Calu3 (cell line): ENCODE results near the gene BCL7C. TPM values are rescaled to one million over a fixed set of nuclear protein-coding genes. Genes with fewer than 3 reads are reported as not detected.

Source experiments
- BruUV-seq: library from RNA; stranded (reverse); fragments of 400-500 nt; replicated peaks from 2 replicates; lab custom pipeline; 2021; lab: Mats Ljungman, UMichigan
- CTCF ChIA-PET: fragments of 300-600 bp; sonication (Branson Sonifier 250); formaldehyde crosslinking; loops from one replicate; lab custom pipeline; 2022; ENCODE audit warnings: antibody characterized with exemption; lab: Charles Lee
- DNase-seq: peaks from one replicate; pipeline ENCODE4 v3.0.0; 2022
- H3K27ac Mint-ChIP-seq: one replicate; pipeline ENCODE4 v1.8.0; 2022; ENCODE audit warnings: mixed read lengths; ENCODE audit not compliant: unreplicated experiment
- H3K27me3 Mint-ChIP-seq: one replicate; pipeline ENCODE4 v1.8.0; 2022; ENCODE audit warnings: mixed read lengths; ENCODE audit not compliant: unreplicated experiment
- H3K36me3 Mint-ChIP-seq: one replicate; pipeline ENCODE4 v1.8.0; 2022; ENCODE audit warnings: mild to moderate bottlenecking, moderate library complexity, mixed read lengths; ENCODE audit not compliant: insufficient read depth, unreplicated experiment
- H3K4me1 Mint-ChIP-seq: one replicate; pipeline ENCODE4 v1.8.0; 2022; ENCODE audit warnings: mild to moderate bottlenecking, low read depth, mixed read lengths; ENCODE audit not compliant: unreplicated experiment
- H3K4me3 Mint-ChIP-seq: one replicate; pipeline ENCODE4 v1.8.0; 2022; ENCODE audit warnings: mild to moderate bottlenecking, low read depth, moderate library complexity, mixed read lengths; ENCODE audit not compliant: unreplicated experiment
- H3K9me3 Mint-ChIP-seq: one replicate; pipeline ENCODE4 v1.8.0; 2022; ENCODE audit warnings: low read depth, mixed read lengths; ENCODE audit not compliant: unreplicated experiment
- intact Hi-C: fragments of 100-400 bp; cut with micrococcal nuclease; formaldehyde crosslinking; loops from one replicate; pipeline ENCODE4 v1.10.0; 2022; ENCODE audit not compliant: unreplicated experiment
- total RNA-seq: library from RNA; stranded (reverse); gene quantifications from 2 replicates; pipeline ENCODE4 v1.2.3, GENCODE V29; 2022
- TF ChIP-seq, protein P1 (sequence below): fragments of 200-600 bp; IDR thresholded peaks from one replicate; pipeline ENCODE4 v1.8.0; 2022; ENCODE audit warnings: antibody characterized with exemption; ENCODE audit not compliant: unreplicated experiment

Gene BCL7C
- total RNA-seq, 1 experiment from 2014 or later = 26.6 TPM

DNA sequence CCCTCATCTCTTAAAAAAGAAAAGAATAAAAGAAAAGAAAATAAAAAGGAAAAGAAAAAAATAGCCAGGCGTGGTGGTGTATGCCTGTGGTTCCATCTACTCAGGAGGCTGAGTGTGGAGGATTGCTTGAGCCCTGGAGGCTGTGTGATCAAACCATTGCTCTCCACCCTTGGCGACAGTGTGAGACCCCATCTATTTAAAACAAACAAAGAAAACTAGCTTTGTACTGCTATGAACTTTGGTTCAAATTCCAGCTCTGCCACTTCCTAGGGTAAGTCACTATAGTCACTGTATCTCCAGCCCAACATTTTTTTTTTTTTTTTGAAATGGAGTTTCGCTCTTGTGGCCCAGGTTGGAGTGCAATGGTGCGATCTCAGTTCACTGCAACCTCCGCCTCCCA is 6.7 kb upstream of the BCL7C start:
- TF ChIP-seq, protein P1, sequence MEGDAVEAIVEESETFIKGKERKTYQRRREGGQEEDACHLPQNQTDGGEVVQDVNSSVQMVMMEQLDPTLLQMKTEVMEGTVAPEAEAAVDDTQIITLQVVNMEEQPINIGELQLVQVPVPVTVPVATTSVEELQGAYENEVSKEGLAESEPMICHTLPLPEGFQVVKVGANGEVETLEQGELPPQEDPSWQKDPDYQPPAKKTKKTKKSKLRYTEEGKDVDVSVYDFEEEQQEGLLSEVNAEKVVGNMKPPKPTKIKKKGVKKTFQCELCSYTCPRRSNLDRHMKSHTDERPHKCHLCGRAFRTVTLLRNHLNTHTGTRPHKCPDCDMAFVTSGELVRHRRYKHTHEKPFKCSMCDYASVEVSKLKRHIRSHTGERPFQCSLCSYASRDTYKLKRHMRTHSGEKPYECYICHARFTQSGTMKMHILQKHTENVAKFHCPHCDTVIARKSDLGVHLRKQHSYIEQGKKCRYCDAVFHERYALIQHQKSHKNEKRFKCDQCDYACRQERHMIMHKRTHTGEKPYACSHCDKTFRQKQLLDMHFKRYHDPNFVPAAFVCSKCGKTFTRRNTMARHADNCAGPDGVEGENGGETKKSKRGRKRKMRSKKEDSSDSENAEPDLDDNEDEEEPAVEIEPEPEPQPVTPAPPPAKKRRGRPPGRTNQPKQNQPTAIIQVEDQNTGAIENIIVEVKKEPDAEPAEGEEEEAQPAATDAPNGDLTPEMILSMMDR = no peak
- intact Hi-C loops = no loop called here
- BruUV-seq = no TSS peak
- Mint-ChIP-seq H3K27ac (no peak overlapping the region), H3K9me3 (peaks cover 2% of the 10 kb centered on the region), H3K4me3 (peak overlapping the region; percentile 36), H3K27me3 (no peaks in the 10 kb centered on the region), H3K36me3 (peaks cover 22% of the 10 kb centered on the region), H3K4me1 (peaks cover 31% of the 10 kb centered on the region)
- DNase-seq = no peak
- CTCF ChIA-PET = no interaction called here

- Mint-ChIP-seq H3K27me3 (no peaks in the 10 kb centered on the region), H3K36me3 (peaks cover 25% of the 10 kb centered on the region), H3K4me3 (no peak overlapping the region), H3K4me1 (peaks cover 39% of the 10 kb centered on the region), H3K9me3 (peaks cover 2% of the 10 kb centered on the region), H3K27ac (no peak overlapping the region)
- no peak for DNase-seq
- CTCF ChIA-PET = no interaction called here
- BruUV-seq = no TSS peak
- TF ChIP-seq, protein P1 = no peak
- intact Hi-C loops = no loop called here
Measured at GRCh38 chr16:30899794-30900193, 5.9 kb upstream of the BCL7C start.

- CTCF ChIA-PET = interaction anchor here (0.5 to 0.6 kb wide), 3 partner anchors 20 to 207 kb away, joined by 3 to 5 read pairs (median 3); no protein-coding TSS in a partner anchor
- intact Hi-C loops = loop anchor here (2.0 kb wide), 1 partner anchor 52 kb away; no protein-coding TSS in a partner anchor
- Mint-ChIP-seq H3K4me3 (peak overlapping the region; percentile 74), H3K4me1 (peaks cover 42% of the 10 kb centered on the region), H3K36me3 (peaks cover 45% of the 10 kb centered on the region), H3K27me3 (no peaks in the 10 kb centered on the region), H3K9me3 (no peaks in the 10 kb centered on the region), H3K27ac (peak overlapping the region; percentile 33)
- peak; percentile 90 for DNase-seq
- TF ChIP-seq, protein P1 = no peak
- no TSS peak for BruUV-seq
Measured at GRCh38 chr16:30896889-30897733, 3.2 kb upstream of the BCL7C start.

GRCh38 chr16:30896261-30896888 is 2.5 kb upstream of the BCL7C start, which contains the start of gene CTF1:
Gene CTF1, plus strand, starts transcription at chr16:30896614. Its CDS starts 30 bp downstream, at chr16:30896644.
- peaks cover 42% of the 10 kb centered on the region for H3K4me1 Mint-ChIP-seq
- H3K4me3 Mint-ChIP-seq = peak within 1 kb of the TSS; percentile 74
- peak within 1 kb of the TSS; percentile 33 for H3K27ac Mint-ChIP-seq
- TF ChIP-seq, protein P1 = no peak
- intact Hi-C loops = loop anchor here (2.0 kb wide), 1 partner anchor 52 kb away; no protein-coding TSS in a partner anchor
- no peaks in the 10 kb centered on the region for H3K27me3 Mint-ChIP-seq
- peak; percentile 52 for DNase-seq
- H3K9me3 Mint-ChIP-seq = no peaks in the 10 kb centered on the region
- CTCF ChIA-PET = interaction anchor here (0.5 to 0.6 kb wide), 4 partner anchors 19 to 206 kb away, joined by 3 to 5 read pairs (median 4); no protein-coding TSS in a partner anchor
- no TSS peak for BruUV-seq
- peaks cover 47% of the 10 kb centered on the region for H3K36me3 Mint-ChIP-seq
